ENCODE data around the gene PPIL1. TPM values are rescaled to one million over a fixed set of nuclear protein-coding genes. Genes with fewer than 3 reads are reported as not detected.
"Not testable (repeated sequence)": the region's sequence is repeated elsewhere in the genome, so short reads cannot be mapped to it uniquely, and the experiment has no call there.

Gene PPIL1
- total RNA-seq, 1 donor from 2014 or later, result 36.6 TPM

DNA sequence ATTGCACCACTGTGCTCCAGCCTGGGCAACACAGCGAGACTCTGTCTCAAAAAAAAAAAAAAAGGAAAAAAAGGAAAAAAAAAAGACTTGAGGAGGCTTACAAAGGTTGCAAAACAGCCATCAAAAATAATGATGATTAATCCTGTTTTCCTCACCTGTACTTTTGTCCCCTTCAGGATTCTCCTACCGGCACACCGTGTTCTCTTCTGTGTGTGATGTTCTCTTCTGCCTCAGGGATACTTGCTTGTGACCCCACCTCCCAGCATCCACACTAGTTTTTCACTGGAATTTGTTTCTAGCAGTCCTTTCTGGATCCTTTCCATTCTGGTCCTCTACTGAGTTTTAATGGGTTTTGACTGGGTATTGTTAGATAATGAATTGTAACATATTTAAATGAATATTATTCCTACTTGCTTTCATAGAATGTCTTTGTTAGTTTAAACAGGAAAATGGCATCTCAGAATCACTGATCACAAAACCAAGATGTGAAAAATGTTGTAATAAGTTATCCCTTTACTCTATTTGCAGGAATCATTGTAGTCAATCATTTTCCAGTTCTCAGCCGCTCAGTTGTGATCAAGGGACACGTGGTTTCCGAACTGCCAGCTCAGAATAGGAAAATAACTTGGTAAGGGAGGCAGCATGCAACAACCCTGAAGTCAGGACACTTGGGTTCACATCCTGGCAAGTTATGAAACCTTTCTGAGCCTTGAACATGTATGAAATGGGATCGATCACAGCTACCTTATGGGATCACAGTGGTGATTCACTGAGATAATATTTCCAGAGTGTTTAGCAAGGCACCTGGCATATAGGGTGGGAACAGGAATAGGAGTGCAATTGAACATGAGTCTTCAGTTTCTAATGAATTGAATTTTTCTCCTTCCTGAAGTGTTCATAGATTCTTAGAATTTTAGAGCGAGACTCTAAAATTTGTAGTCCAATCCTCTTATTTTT, 19.7 kb upstream of the PPIL1 start:
- H4K20me1 ChIP-seq (ENCODE audit: insufficient read depth, low read length), result peaks cover 15% of the 10 kb centered on the region
- H2AFZ ChIP-seq (ENCODE audit: low read depth, low read length), result no peak overlapping the region
- no peaks in the 10 kb centered on the region for H3K4me1 ChIP-seq (ENCODE audit: insufficient read depth, low read length)
- no peak for DNase-seq (ENCODE audit: low read depth)
- H3K9me3 Mint-ChIP-seq (ENCODE audit: unreplicated experiment), result no peaks in the 10 kb centered on the region
- H3K36me3 Mint-ChIP-seq (ENCODE audit: low read depth, unreplicated experiment), result peaks cover 12% of the 10 kb centered on the region
- H3K9ac ChIP-seq (ENCODE audit: low read length), result no peak overlapping the region
- TF ChIP-seq, protein P1, sequence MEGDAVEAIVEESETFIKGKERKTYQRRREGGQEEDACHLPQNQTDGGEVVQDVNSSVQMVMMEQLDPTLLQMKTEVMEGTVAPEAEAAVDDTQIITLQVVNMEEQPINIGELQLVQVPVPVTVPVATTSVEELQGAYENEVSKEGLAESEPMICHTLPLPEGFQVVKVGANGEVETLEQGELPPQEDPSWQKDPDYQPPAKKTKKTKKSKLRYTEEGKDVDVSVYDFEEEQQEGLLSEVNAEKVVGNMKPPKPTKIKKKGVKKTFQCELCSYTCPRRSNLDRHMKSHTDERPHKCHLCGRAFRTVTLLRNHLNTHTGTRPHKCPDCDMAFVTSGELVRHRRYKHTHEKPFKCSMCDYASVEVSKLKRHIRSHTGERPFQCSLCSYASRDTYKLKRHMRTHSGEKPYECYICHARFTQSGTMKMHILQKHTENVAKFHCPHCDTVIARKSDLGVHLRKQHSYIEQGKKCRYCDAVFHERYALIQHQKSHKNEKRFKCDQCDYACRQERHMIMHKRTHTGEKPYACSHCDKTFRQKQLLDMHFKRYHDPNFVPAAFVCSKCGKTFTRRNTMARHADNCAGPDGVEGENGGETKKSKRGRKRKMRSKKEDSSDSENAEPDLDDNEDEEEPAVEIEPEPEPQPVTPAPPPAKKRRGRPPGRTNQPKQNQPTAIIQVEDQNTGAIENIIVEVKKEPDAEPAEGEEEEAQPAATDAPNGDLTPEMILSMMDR (IDR thresholded peaks at IDR 0.05; ENCODE audit: insufficient read depth, low read depth, low read length), result no peak
- TF ChIP-seq EZH2 (IDR thresholded peaks at IDR 0.05; ENCODE audit: insufficient read depth, low read length), result no peak
- peaks cover 13% of the 10 kb centered on the region for H3K36me3 ChIP-seq (ENCODE audit: insufficient read depth, low read length)
- no peaks in the 10 kb centered on the region for H3K27me3 ChIP-seq (ENCODE audit: insufficient read depth, low read length)
- no peak for FAIRE-seq
- peaks cover 17% of the 10 kb centered on the region for H3K79me2 ChIP-seq (ENCODE audit: insufficient read depth, low read length)
- no peak overlapping the region for H3K4me3 ChIP-seq (ENCODE audit: insufficient read depth, low read depth, low read length)
- no peak overlapping the region for H3K27ac ChIP-seq (ENCODE audit: low read depth, low read length)
- no peaks in the 10 kb centered on the region for H3K9me3 ChIP-seq (ENCODE audit: insufficient read depth, low read depth, low read length)
- no peak overlapping the region for H3K27ac Mint-ChIP-seq (ENCODE audit: unreplicated experiment)
- no peaks in the 10 kb centered on the region for H3K27me3 Mint-ChIP-seq (ENCODE audit: low read depth, unreplicated experiment)
- no peak overlapping the region for H3K4me2 ChIP-seq (ENCODE audit: low read length)
- H3K4me1 Mint-ChIP-seq (ENCODE audit: low read depth, unreplicated experiment), result no peaks in the 10 kb centered on the region
- no peak overlapping the region for H3K4me3 Mint-ChIP-seq (ENCODE audit: unreplicated experiment)

DNA sequence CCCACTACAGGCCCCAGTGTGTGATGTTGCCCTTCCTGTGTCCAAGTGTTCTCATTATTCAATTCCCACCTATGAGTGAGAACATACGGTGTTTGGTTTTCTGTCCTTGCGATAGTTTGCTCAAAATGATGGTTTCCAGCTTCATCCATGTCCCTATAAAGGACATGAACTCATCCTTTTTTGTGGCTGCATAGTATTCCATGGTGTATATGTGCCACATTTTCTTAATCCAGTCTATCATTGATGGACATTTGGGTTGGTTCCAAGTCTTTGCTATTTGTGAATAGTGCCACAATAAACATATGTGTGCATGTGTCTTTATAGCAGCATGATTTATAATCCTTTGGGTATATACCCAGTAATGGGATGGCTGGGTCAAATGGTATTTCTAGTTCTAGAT, 16.6 kb upstream of the PPIL1 start:
- H3K27ac Mint-ChIP-seq (ENCODE audit: unreplicated experiment); H3K4me3 Mint-ChIP-seq (ENCODE audit: unreplicated experiment); FAIRE-seq; H3K36me3 ChIP-seq (ENCODE audit: insufficient read depth, low read length); H3K27me3 Mint-ChIP-seq (ENCODE audit: low read depth, unreplicated experiment); H3K9me3 ChIP-seq (ENCODE audit: insufficient read depth, low read depth, low read length); H3K4me3 ChIP-seq (ENCODE audit: insufficient read depth, low read depth, low read length); H3K27ac ChIP-seq (ENCODE audit: low read depth, low read length); DNase-seq (ENCODE audit: low read depth); H3K27me3 ChIP-seq (ENCODE audit: insufficient read depth, low read length); H3K4me2 ChIP-seq (ENCODE audit: low read length); H2AFZ ChIP-seq (ENCODE audit: low read depth, low read length); H3K9ac ChIP-seq (ENCODE audit: low read length); H3K4me1 Mint-ChIP-seq (ENCODE audit: low read depth, unreplicated experiment); H3K4me1 ChIP-seq (ENCODE audit: insufficient read depth, low read length); H3K9me3 Mint-ChIP-seq (ENCODE audit: unreplicated experiment): not testable (repeated sequence)
- H3K36me3 Mint-ChIP-seq (ENCODE audit: low read depth, unreplicated experiment), result peaks cover 12% of the 10 kb centered on the region
- H4K20me1 ChIP-seq (ENCODE audit: insufficient read depth, low read length), result peaks cover 15% of the 10 kb centered on the region
- peaks cover 47% of the 10 kb centered on the region for H3K79me2 ChIP-seq (ENCODE audit: insufficient read depth, low read length)

GRCh38 chr6:36890112-36890663, 15.6 kb upstream of the PPIL1 start:
- Mint-ChIP-seq H3K27ac (ENCODE audit: unreplicated experiment) (no peak overlapping the region), H3K4me1 (ENCODE audit: low read depth, unreplicated experiment) (peaks cover 6% of the 10 kb centered on the region), H3K9me3 (ENCODE audit: unreplicated experiment) (no peaks in the 10 kb centered on the region), H3K4me3 (ENCODE audit: unreplicated experiment) (no peak overlapping the region), H3K27me3 (ENCODE audit: low read depth, unreplicated experiment) (no peaks in the 10 kb centered on the region), H3K36me3 (ENCODE audit: low read depth, unreplicated experiment) (peaks cover 12% of the 10 kb centered on the region)
- H3K27ac ChIP-seq (ENCODE audit: low read depth, low read length), result no peak overlapping the region
- peaks cover 7% of the 10 kb centered on the region for H3K36me3 ChIP-seq (ENCODE audit: insufficient read depth, low read length)
- no peak overlapping the region for H2AFZ ChIP-seq (ENCODE audit: low read depth, low read length)
- no peak overlapping the region for H3K9ac ChIP-seq (ENCODE audit: low read length)
- TF ChIP-seq, protein P1 (IDR thresholded peaks at IDR 0.05; ENCODE audit: insufficient read depth, low read depth, low read length), result no peak
- no peak for TF ChIP-seq EZH2 (IDR thresholded peaks at IDR 0.05; ENCODE audit: insufficient read depth, low read length)
- H3K4me2 ChIP-seq (ENCODE audit: low read length), result no peak overlapping the region
- H4K20me1 ChIP-seq (ENCODE audit: insufficient read depth, low read length), result peaks cover 15% of the 10 kb centered on the region
- H3K27me3 ChIP-seq (ENCODE audit: insufficient read depth, low read length), result no peaks in the 10 kb centered on the region
- peaks cover 7% of the 10 kb centered on the region for H3K4me1 ChIP-seq (ENCODE audit: insufficient read depth, low read length)
- H3K9me3 ChIP-seq (ENCODE audit: insufficient read depth, low read depth, low read length), result no peaks in the 10 kb centered on the region
- DNase-seq (ENCODE audit: low read depth) (no peak), FAIRE-seq (no peak)
- H3K79me2 ChIP-seq (ENCODE audit: insufficient read depth, low read length), result peaks cover 50% of the 10 kb centered on the region
- no peak overlapping the region for H3K4me3 ChIP-seq (ENCODE audit: insufficient read depth, low read depth, low read length)
